ENCODE data around the gene CLIC4.

GRCh38 chr1:24769656-24770651 is 24.7 kb downstream of the CLIC4 start:
- TF ChIP-seq CTCF (IDR thresholded peaks at IDR 0.05) (no peak), POLR2A (IDR thresholded peaks at IDR 0.05) (peak in 1 of 2 donors; percentile 20)

Data from tibial nerve (tissue), 3 donors.